Astrocyte (in vitro differentiated cells and primary cell): ENCODE data around the gene C7orf57. TPM values are rescaled to one million over a fixed set of nuclear protein-coding genes. Genes with fewer than 3 reads are reported as not detected.

Experiments used
- DNase-seq: peaks from one replicate; pipeline ENCODE4 v3.0.0-alpha.2; 2010; ENCODE audit warnings: low read depth
- FAIRE-seq: peaks from 2 replicates; lab custom pipeline; 2011; peaks lifted over from hg19 to GRCh38; lab: Jason Lieb, UNC
- H2AFZ ChIP-seq: 2 replicates; pipeline ENCODE4 v1.6.0; 2012; ENCODE audit warnings: low read depth, low read length, inconsistent platforms
- H3K27ac ChIP-seq: 2 replicates; pipeline ENCODE4 v1.5.1; 2011; ENCODE audit warnings: low read depth, low read length, inconsistent platforms
- H3K27me3 ChIP-seq: 2 replicates; pipeline ENCODE4 v1.6.0; 2011; ENCODE audit warnings: low read length, inconsistent platforms; ENCODE audit not compliant: insufficient read depth
- H3K36me3 ChIP-seq: 2 replicates; pipeline ENCODE4 v1.5.1; 2011; ENCODE audit warnings: low read length, inconsistent platforms; ENCODE audit not compliant: insufficient read depth
- H3K4me1 ChIP-seq: 2 replicates; pipeline ENCODE4 v1.5.1; 2011; ENCODE audit warnings: low read length, inconsistent platforms; ENCODE audit not compliant: insufficient read depth
- H3K4me2 ChIP-seq: 2 replicates; pipeline ENCODE4 v1.6.0; 2012; ENCODE audit warnings: low read length, inconsistent platforms
- H3K4me3 ChIP-seq: 2 replicates; pipeline ENCODE4 v1.5.1; 2011; ENCODE audit warnings: low read depth, mild to moderate bottlenecking, low read length, inconsistent platforms; ENCODE audit not compliant: insufficient read depth
- H3K79me2 ChIP-seq: 2 replicates; pipeline ENCODE4 v1.6.0; 2012; ENCODE audit warnings: mild to moderate bottlenecking, low read length, inconsistent platforms; ENCODE audit not compliant: insufficient read depth
- H3K9ac ChIP-seq: 2 replicates; pipeline ENCODE4 v1.6.0; 2012; ENCODE audit warnings: mild to moderate bottlenecking, low read length, inconsistent platforms
- H3K9me3 ChIP-seq: 2 replicates; pipeline ENCODE4 v1.5.1; 2012; ENCODE audit warnings: low read depth, mild to moderate bottlenecking, low read length, inconsistent platforms; ENCODE audit not compliant: insufficient read depth
- H4K20me1 ChIP-seq: 2 replicates; pipeline ENCODE4 v1.6.0; 2012; ENCODE audit warnings: low read length, inconsistent platforms; ENCODE audit not compliant: insufficient read depth
- H3K27ac Mint-ChIP-seq: one replicate; pipeline ENCODE4 v1.8.0; 2021; ENCODE audit warnings: mild to moderate bottlenecking, mixed read lengths; ENCODE audit not compliant: unreplicated experiment
- H3K27me3 Mint-ChIP-seq: one replicate; pipeline ENCODE4 v1.8.0; 2021; ENCODE audit warnings: low read depth, mixed read lengths; ENCODE audit not compliant: unreplicated experiment
- H3K36me3 Mint-ChIP-seq: one replicate; pipeline ENCODE4 v1.8.0; 2021; ENCODE audit warnings: low read depth, mixed read lengths; ENCODE audit not compliant: unreplicated experiment
- H3K4me1 Mint-ChIP-seq: one replicate; pipeline ENCODE4 v1.8.0; 2021; ENCODE audit warnings: low read depth, mixed read lengths; ENCODE audit not compliant: unreplicated experiment
- H3K4me3 Mint-ChIP-seq: one replicate; pipeline ENCODE4 v1.8.0; 2021; ENCODE audit warnings: mild to moderate bottlenecking, moderate library complexity, mixed read lengths; ENCODE audit not compliant: unreplicated experiment
- H3K9me3 Mint-ChIP-seq: one replicate; pipeline ENCODE4 v1.8.0; 2021; ENCODE audit warnings: mild to moderate bottlenecking, mixed read lengths; ENCODE audit not compliant: unreplicated experiment
- CTCF ChIP-seq: IDR thresholded peaks from 2 replicates; pipeline ENCODE4 v1.5.1; 2011; ENCODE audit warnings: low read depth, mild to moderate bottlenecking, inconsistent platforms, low read length, moderate library complexity; ENCODE audit not compliant: insufficient read depth
- EZH2 ChIP-seq: IDR thresholded peaks from 2 replicates; pipeline ENCODE4 v1.6.1; 2012; ENCODE audit warnings: mild to moderate bottlenecking, low read length, inconsistent platforms; ENCODE audit not compliant: insufficient read depth
- total RNA-seq: library from RNA; stranded (reverse); gene quantifications from 2 replicates; pipeline ENCODE4 v1.2.1, GENCODE V29; 2021

C7orf57 gene
- total RNA-seq, 1 donor from 2014 or later: not detected

- no peak overlapping the region for H3K27ac ChIP-seq
Observed at GRCh38 chr7:48053736-48054135, 18.4 kb downstream of the C7orf57 start.

GRCh38 chr7:48058990-48059389, 23.6 kb downstream of the C7orf57 start:
- Histone ChIP-seq H4K20me1 (no peaks in the 10 kb centered on the region), H3K9ac (no peak overlapping the region), H3K79me2 (no peaks in the 10 kb centered on the region), H3K36me3 (no peaks in the 10 kb centered on the region), H3K9me3 (no peaks in the 10 kb centered on the region), H3K27me3 (no peaks in the 10 kb centered on the region), H3K4me1 (no peaks in the 10 kb centered on the region), H3K27ac (no peak overlapping the region), H3K4me2 (no peak overlapping the region), H2AFZ (no peak overlapping the region), H3K4me3 (no peak overlapping the region)
- no peak for DNase-seq
- Mint-ChIP-seq H3K4me3 (no peak overlapping the region), H3K36me3 (peaks cover 2% of the 10 kb centered on the region), H3K27me3 (no peaks in the 10 kb centered on the region), H3K9me3 (peaks cover 14% of the 10 kb centered on the region), H3K27ac (no peak overlapping the region), H3K4me1 (no peaks in the 10 kb centered on the region)
- no peak for FAIRE-seq
- TF ChIP-seq CTCF (no peak), EZH2 (no peak)

More at GRCh38 chr7:48053736-48054135, 18.4 kb downstream of the C7orf57 start:
- Histone ChIP-seq H3K36me3 (no peaks in the 10 kb centered on the region), H3K4me1 (peaks cover 8% of the 10 kb centered on the region), H3K4me3 (no peak overlapping the region), H2AFZ (no peak overlapping the region), H3K27me3 (no peaks in the 10 kb centered on the region), H3K9ac (no peak overlapping the region), H3K4me2 (no peak overlapping the region), H3K79me2 (no peaks in the 10 kb centered on the region), H3K9me3 (no peaks in the 10 kb centered on the region), H4K20me1 (no peaks in the 10 kb centered on the region)
- TF ChIP-seq EZH2: no peak
- peaks cover 2% of the 10 kb centered on the region for H3K36me3 Mint-ChIP-seq
- no peak overlapping the region for H3K27ac Mint-ChIP-seq
- H3K9me3 Mint-ChIP-seq: peaks cover 12% of the 10 kb centered on the region
- DNase-seq: no peak
- FAIRE-seq: no peak
- H3K27me3 Mint-ChIP-seq: no peaks in the 10 kb centered on the region
- no peak overlapping the region for H3K4me3 Mint-ChIP-seq
- peaks cover 11% of the 10 kb centered on the region for H3K4me1 Mint-ChIP-seq

DNA sequence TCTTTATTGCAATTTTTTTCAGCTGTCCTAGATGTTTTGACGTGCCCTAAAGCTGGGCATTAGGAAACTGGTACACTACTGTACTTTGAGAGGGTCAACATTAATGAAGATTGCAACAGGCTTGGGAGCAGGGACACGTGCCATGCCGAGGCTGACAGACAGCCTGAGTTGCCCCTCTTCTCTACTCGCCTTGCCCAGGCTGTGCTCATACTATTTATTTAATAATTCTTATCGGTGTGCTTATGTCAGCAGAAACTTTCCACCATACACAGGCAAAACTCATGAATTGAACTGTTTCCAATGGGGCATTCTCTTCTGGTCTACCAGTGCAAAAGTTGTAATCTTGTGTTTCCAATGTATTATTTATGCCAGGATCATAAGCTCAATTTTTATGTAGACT, 24.4 kb downstream of the C7orf57 start:
- no peaks in the 10 kb centered on the region for H4K20me1 ChIP-seq
- no peaks in the 10 kb centered on the region for H3K27me3 ChIP-seq
- Mint-ChIP-seq H3K27ac (no peak overlapping the region), H3K36me3 (peaks cover 2% of the 10 kb centered on the region), H3K4me1 (no peaks in the 10 kb centered on the region), H3K27me3 (no peaks in the 10 kb centered on the region), H3K4me3 (no peak overlapping the region), H3K9me3 (peaks cover 16% of the 10 kb centered on the region)
- no peak for DNase-seq
- no peak overlapping the region for H3K9ac ChIP-seq
- no peak overlapping the region for H3K4me2 ChIP-seq
- no peaks in the 10 kb centered on the region for H3K9me3 ChIP-seq
- no peak for TF ChIP-seq EZH2
- TF ChIP-seq CTCF: no peak
- no peak overlapping the region for H2AFZ ChIP-seq
- no peak overlapping the region for H3K4me3 ChIP-seq
- FAIRE-seq: no peak
- H3K36me3 ChIP-seq: no peaks in the 10 kb centered on the region
- H3K4me1 ChIP-seq: no peaks in the 10 kb centered on the region
- H3K27ac ChIP-seq: no peak overlapping the region
- no peaks in the 10 kb centered on the region for H3K79me2 ChIP-seq
